WTC11 (cell line): ENCODE results near the gene NOS3. TPM values are rescaled to one million over a fixed set of nuclear protein-coding genes. Genes with fewer than 3 reads are reported as not detected.
A peak's percentile ranks its signal among the peaks of the same experiment; 100 is the strongest.

Source experiments
- ATAC-seq: fragments of 200-7000 bp; cut with Tn5 transposase; 2 replicates; pipeline ENCODE4 v1.10.0; 2021; ENCODE audit warnings: mild to moderate bottlenecking, moderate library complexity
- CTCF ChIA-PET: fragments of 300-600 bp; sonication (Branson Sonifier 250); formaldehyde crosslinking; loops from one replicate; lab custom pipeline; 2021; ENCODE audit warnings: antibody characterized with exemption; lab: Charles Lee
- POLR2A ChIA-PET: fragments of 350-600 bp; sonication (Branson Sonifier 250); formaldehyde crosslinking; loops from one replicate; lab custom pipeline; 2021; ENCODE audit warnings: antibody characterized with exemption; lab: Charles Lee
- DNase-seq: peaks from one replicate; pipeline ENCODE4 v3.0.0; 2021; ENCODE audit warnings: low spot score
- H3K27ac Mint-ChIP-seq: 2 replicates; pipeline ENCODE4 v1.8.0; 2021; ENCODE audit warnings: mixed read lengths
- H3K27me3 Mint-ChIP-seq: 2 replicates; pipeline ENCODE4 v1.8.0; 2021; ENCODE audit warnings: low read depth, mild to moderate bottlenecking, moderate library complexity, mixed read lengths
- H3K36me3 Mint-ChIP-seq: 2 replicates; pipeline ENCODE4 v1.8.0; 2021; ENCODE audit warnings: mixed read lengths
- H3K4me1 Mint-ChIP-seq: 2 replicates; pipeline ENCODE4 v1.8.0; 2022; ENCODE audit warnings: mixed read lengths
- H3K4me3 Mint-ChIP-seq: 2 replicates; pipeline ENCODE4 v1.8.0; 2021; ENCODE audit warnings: mild to moderate bottlenecking, moderate library complexity, mixed read lengths
- H3K9me3 Mint-ChIP-seq: 2 replicates; pipeline ENCODE4 v1.8.0; 2021; ENCODE audit warnings: mixed read lengths
- CREB1 ChIP-seq: sonication (generic); formaldehyde crosslinking; IDR thresholded peaks from 2 replicates; pipeline ENCODE4 v1.8.0; 2023; ENCODE audit warnings: mild to moderate bottlenecking, missing genetic modification reagents
- EMX1 ChIP-seq: fragments of 250-450 bp; sonication (Bioruptor Pico); IDR thresholded peaks from 2 replicates; pipeline ENCODE4 v1.8.0; 2021; ENCODE audit warnings: mild to moderate bottlenecking
- FOXP4 ChIP-seq: sonication (generic); formaldehyde crosslinking; IDR thresholded peaks from 2 replicates; pipeline ENCODE4 v1.8.0; 2022; ENCODE audit warnings: mild to moderate bottlenecking, missing genetic modification reagents
- GTF2I ChIP-seq: fragments of 250-450 bp; sonication (Bioruptor Pico); conservative IDR thresholded peaks from 2 replicates; pipeline ENCODE4 v1.4.0; 2021; ENCODE audit warnings: mild to moderate bottlenecking
- IRF1 ChIP-seq: sonication (generic); formaldehyde crosslinking; IDR thresholded peaks from 2 replicates; pipeline ENCODE4 v1.8.0; 2023; ENCODE audit warnings: missing genetic modification reagents
- MXD4 ChIP-seq: fragments of 250-450 bp; sonication (Bioruptor Pico); IDR thresholded peaks from 2 replicates; pipeline ENCODE4 v1.8.0; 2021; ENCODE audit warnings: mild to moderate bottlenecking, moderate library complexity, borderline replicate concordance
- NFATC4 ChIP-seq: fragments of 250-450 bp; sonication (Bioruptor Pico); IDR thresholded peaks from 2 replicates; pipeline ENCODE4 v1.9.0; 2021; ENCODE audit warnings: mild to moderate bottlenecking
- NFYB ChIP-seq: sonication (generic); formaldehyde crosslinking; conservative IDR thresholded peaks from 2 replicates; pipeline ENCODE4 v1.8.0; 2022; ENCODE audit warnings: low read depth, missing genetic modification reagents
- OVOL2 ChIP-seq: fragments of 250-450 bp; sonication (Bioruptor Pico); IDR thresholded peaks from 2 replicates; pipeline ENCODE4 v1.9.0; 2021; ENCODE audit warnings: mild to moderate bottlenecking, borderline replicate concordance
- SP1 ChIP-seq: sonication (generic); formaldehyde crosslinking; conservative IDR thresholded peaks from 2 replicates; pipeline ENCODE4 v1.8.1; 2022; ENCODE audit warnings: missing genetic modification reagents
- ZBTB43 ChIP-seq: sonication (generic); formaldehyde crosslinking; IDR thresholded peaks from 2 replicates; pipeline ENCODE4 v1.8.1; 2023; ENCODE audit warnings: mild to moderate bottlenecking, missing genetic modification reagents
- ZNF232 ChIP-seq: sonication (generic); formaldehyde crosslinking; IDR thresholded peaks from 2 replicates; pipeline ENCODE4 v1.8.0; 2022; ENCODE audit warnings: mild to moderate bottlenecking, missing genetic modification reagents
- ZNF423 ChIP-seq: fragments of 250-450 bp; sonication (Bioruptor Pico); IDR thresholded peaks from 2 replicates; pipeline ENCODE4 v2.1.2; 2022; ENCODE audit warnings: mild to moderate bottlenecking, moderate library complexity
- total RNA-seq: library from RNA; stranded (reverse); gene quantifications from 3 replicates; pipeline ENCODE4 v1.2.3, GENCODE V29; 2021
- TF ChIP-seq, protein P1 (sequence below): sonication (generic); formaldehyde crosslinking; conservative IDR thresholded peaks from 2 replicates; pipeline ENCODE4 v1.8.1; 2022; ENCODE audit warnings: mild to moderate bottlenecking, missing genetic modification reagents
- TF ChIP-seq, protein P2 (sequence below): sonication (generic); formaldehyde crosslinking; IDR thresholded peaks from 2 replicates; pipeline ENCODE4 v1.8.0; 2023; ENCODE audit warnings: missing genetic modification reagents, mild to moderate bottlenecking, borderline replicate concordance
- TF ChIP-seq, protein P3 (sequence below): sonication (generic); formaldehyde crosslinking; IDR thresholded peaks from 2 replicates; pipeline ENCODE4 v1.8.0; 2023; ENCODE audit warnings: mild to moderate bottlenecking, missing genetic modification reagents

The NOS3 gene
- total RNA-seq, 1 experiment from 2014 or later, result 6.6 TPM

DNA sequence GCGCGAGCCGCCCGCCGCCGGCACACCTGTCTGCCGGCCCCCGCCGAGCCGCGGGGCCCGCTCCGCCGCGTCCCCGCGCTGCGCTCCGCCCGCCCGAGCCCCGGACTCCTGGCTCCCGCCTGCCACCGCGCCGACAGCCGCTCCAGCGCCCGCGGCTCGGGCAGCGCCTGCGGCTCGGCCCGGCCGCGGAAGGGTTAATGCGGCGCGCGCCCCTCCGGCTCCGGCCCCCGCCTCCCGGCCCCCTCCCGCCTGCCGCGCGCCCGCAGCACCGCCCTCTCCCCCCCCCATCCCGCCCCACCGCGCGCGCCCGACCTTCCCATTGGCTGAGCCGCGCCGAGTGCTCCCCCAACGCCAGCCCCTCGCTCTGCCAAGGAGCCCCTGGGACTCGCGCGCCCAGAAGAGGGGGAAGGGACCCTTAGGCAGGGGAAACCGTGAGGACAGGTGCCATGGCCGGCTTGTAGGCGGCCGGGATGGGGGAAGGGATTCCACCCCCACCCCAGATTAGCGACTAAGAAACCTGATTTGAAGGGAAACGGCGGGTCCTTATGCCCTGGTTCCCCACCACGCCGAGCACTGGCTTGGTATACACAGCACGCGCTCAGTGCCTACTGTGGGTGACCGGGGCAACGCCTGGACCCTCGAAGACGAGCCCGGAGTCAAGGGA lies 12.6 kb upstream of the NOS3 start, which contains the start of gene KCNH2:
TSS of gene KCNH2 (minus strand) at position 196 of the 664 bp plus-strand sequence. CDS start 408 bp downstream, outside the sequence.
- CTCF ChIA-PET, result interaction anchor here (0.9 to 3.7 kb wide), 15 partner anchors 8 to 190 kb away, joined by 3 to 118 read pairs (median 6); no protein-coding TSS in a partner anchor
- H3K27ac Mint-ChIP-seq, result no peak within 1 kb of the TSS

GRCh38 chr7:150979713-150980390 lies 11.0 kb upstream of the NOS3 start:
- ChIA-PET CTCF (interaction anchor here (0.5 to 3.7 kb wide), 26 partner anchors 9 to 803 kb away, joined by 3 to 118 read pairs (median 4); partner anchors contain the start of gene ABCB8), POLR2A (interaction anchor here (1.0 to 1.2 kb wide), 3 partner anchors 9 to 17 kb away, joined by 3 read pairs; no protein-coding TSS in a partner anchor)
- Mint-ChIP-seq H3K36me3 (no peaks in the 10 kb centered on the region), H3K27ac (no peak overlapping the region), H3K27me3 (peaks cover 76% of the 10 kb centered on the region), H3K9me3 (no peaks in the 10 kb centered on the region), H3K4me3 (peak overlapping the region; percentile 54), H3K4me1 (peaks cover 40% of the 10 kb centered on the region)
- no peak for ATAC-seq
- DNase-seq, result no peak
- TF ChIP-seq IRF1 (CRISPR knock-in tag), result no peak
- TF ChIP-seq, protein P1, sequence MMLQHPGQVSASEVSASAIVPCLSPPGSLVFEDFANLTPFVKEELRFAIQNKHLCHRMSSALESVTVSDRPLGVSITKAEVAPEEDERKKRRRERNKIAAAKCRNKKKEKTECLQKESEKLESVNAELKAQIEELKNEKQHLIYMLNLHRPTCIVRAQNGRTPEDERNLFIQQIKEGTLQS (CRISPR knock-in tag), result no peak
- TF ChIP-seq EMX1 (CRISPR knock-in tag), result no peak
- TF ChIP-seq, protein P2, sequence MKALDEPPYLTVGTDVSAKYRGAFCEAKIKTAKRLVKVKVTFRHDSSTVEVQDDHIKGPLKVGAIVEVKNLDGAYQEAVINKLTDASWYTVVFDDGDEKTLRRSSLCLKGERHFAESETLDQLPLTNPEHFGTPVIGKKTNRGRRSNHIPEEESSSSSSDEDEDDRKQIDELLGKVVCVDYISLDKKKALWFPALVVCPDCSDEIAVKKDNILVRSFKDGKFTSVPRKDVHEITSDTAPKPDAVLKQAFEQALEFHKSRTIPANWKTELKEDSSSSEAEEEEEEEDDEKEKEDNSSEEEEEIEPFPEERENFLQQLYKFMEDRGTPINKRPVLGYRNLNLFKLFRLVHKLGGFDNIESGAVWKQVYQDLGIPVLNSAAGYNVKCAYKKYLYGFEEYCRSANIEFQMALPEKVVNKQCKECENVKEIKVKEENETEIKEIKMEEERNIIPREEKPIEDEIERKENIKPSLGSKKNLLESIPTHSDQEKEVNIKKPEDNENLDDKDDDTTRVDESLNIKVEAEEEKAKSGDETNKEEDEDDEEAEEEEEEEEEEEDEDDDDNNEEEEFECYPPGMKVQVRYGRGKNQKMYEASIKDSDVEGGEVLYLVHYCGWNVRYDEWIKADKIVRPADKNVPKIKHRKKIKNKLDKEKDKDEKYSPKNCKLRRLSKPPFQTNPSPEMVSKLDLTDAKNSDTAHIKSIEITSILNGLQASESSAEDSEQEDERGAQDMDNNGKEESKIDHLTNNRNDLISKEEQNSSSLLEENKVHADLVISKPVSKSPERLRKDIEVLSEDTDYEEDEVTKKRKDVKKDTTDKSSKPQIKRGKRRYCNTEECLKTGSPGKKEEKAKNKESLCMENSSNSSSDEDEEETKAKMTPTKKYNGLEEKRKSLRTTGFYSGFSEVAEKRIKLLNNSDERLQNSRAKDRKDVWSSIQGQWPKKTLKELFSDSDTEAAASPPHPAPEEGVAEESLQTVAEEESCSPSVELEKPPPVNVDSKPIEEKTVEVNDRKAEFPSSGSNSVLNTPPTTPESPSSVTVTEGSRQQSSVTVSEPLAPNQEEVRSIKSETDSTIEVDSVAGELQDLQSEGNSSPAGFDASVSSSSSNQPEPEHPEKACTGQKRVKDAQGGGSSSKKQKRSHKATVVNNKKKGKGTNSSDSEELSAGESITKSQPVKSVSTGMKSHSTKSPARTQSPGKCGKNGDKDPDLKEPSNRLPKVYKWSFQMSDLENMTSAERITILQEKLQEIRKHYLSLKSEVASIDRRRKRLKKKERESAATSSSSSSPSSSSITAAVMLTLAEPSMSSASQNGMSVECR (CRISPR knock-in tag), result no peak
- TF ChIP-seq MXD4 (CRISPR knock-in tag), result no peak
- no peak for TF ChIP-seq ZNF232 (CRISPR knock-in tag)
- no peak for TF ChIP-seq NFATC4 (CRISPR knock-in tag)
- TF ChIP-seq ZNF423 (CRISPR knock-in tag), result no peak

More for the DNA sequence above, 12.6 kb upstream of the NOS3 start, which contains the start of gene KCNH2:
- Mint-ChIP-seq H3K9me3 (no peaks in the 10 kb centered on the region), H3K36me3 (no peaks in the 10 kb centered on the region), H3K27me3 (peaks cover 66% of the 10 kb centered on the region), H3K4me3 (peak within 1 kb of the TSS; percentile 83), H3K4me1 (peaks cover 49% of the 10 kb centered on the region)
- ATAC-seq (peak; percentile 52), DNase-seq (peak; percentile 75)
- POLR2A ChIA-PET, result interaction anchor here (0.6 to 1.3 kb wide), 5 partner anchors 10 to 666 kb away, joined by 3 to 4 read pairs (median 3); no protein-coding TSS in a partner anchor
- TF ChIP-seq GTF2I (CRISPR knock-in tag), result no peak
- peak; percentile 46 for TF ChIP-seq NFYB (CRISPR knock-in tag)
- TF ChIP-seq ZNF232 (CRISPR knock-in tag), result no peak
- TF ChIP-seq FOXP4 (CRISPR knock-in tag), result 0 out of 2 replicates have a peak, but pooled peaks have one; percentile 5
- TF ChIP-seq CREB1 (CRISPR knock-in tag), result no peak
- TF ChIP-seq ZBTB43, result 0 out of 2 replicates have a peak, but pooled peaks have one; percentile 13
- peak; percentile 76 for TF ChIP-seq SP1
- TF ChIP-seq, protein P3, sequence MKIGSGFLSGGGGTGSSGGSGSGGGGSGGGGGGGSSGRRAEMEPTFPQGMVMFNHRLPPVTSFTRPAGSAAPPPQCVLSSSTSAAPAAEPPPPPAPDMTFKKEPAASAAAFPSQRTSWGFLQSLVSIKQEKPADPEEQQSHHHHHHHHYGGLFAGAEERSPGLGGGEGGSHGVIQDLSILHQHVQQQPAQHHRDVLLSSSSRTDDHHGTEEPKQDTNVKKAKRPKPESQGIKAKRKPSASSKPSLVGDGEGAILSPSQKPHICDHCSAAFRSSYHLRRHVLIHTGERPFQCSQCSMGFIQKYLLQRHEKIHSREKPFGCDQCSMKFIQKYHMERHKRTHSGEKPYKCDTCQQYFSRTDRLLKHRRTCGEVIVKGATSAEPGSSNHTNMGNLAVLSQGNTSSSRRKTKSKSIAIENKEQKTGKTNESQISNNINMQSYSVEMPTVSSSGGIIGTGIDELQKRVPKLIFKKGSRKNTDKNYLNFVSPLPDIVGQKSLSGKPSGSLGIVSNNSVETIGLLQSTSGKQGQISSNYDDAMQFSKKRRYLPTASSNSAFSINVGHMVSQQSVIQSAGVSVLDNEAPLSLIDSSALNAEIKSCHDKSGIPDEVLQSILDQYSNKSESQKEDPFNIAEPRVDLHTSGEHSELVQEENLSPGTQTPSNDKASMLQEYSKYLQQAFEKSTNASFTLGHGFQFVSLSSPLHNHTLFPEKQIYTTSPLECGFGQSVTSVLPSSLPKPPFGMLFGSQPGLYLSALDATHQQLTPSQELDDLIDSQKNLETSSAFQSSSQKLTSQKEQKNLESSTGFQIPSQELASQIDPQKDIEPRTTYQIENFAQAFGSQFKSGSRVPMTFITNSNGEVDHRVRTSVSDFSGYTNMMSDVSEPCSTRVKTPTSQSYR, result 0 out of 2 replicates have a peak, but pooled peaks have one; percentile 20
- no peak for TF ChIP-seq OVOL2 (CRISPR knock-in tag)
